Neural progenitor cell (in vitro differentiated cells): ENCODE data around the gene ZFP36. TPM values are rescaled to one million over a fixed set of nuclear protein-coding genes. Genes with fewer than 3 reads are reported as not detected.

Experiments used
- DNase-seq: peaks from one replicate; pipeline ENCODE4 v3.0.0-alpha.2; 2016; ENCODE audit warnings: low spot score
- H2AFZ ChIP-seq: fragments of 200-600 bp; sonication (generic); replicated peaks from 2 replicates; pipeline ENCODE4 v1.6.1; 2016; ENCODE audit warnings: antibody characterized with exemption
- H3F3A ChIP-seq: fragments of 200-600 bp; sonication (generic); 2 replicates; pipeline ENCODE4 v1.6.1; 2016; ENCODE audit warnings: antibody characterized with exemption, low read depth
- H3K27ac ChIP-seq: fragments of 200-600 bp; sonication (generic); 2 replicates; pipeline ENCODE4 v1.5.1; 2016; ENCODE audit warnings: mild to moderate bottlenecking
- H3K27me3 ChIP-seq: fragments of 200-600 bp; sonication (generic); 2 replicates; pipeline ENCODE4 v1.6.1; 2016; ENCODE audit warnings: mild to moderate bottlenecking, moderate library complexity
- H3K36me3 ChIP-seq: fragments of 200-600 bp; sonication (generic); 2 replicates; pipeline ENCODE4 v1.5.1; 2016
- H3K4me1 ChIP-seq: fragments of 200-600 bp; sonication (generic); 2 replicates; pipeline ENCODE4 v1.6.1; 2016; ENCODE audit warnings: mixed run types
- H3K4me2 ChIP-seq: fragments of 200-600 bp; sonication (generic); 2 replicates; pipeline ENCODE4 v1.6.1; 2016
- H3K4me3 ChIP-seq: fragments of 200-600 bp; sonication (generic); 2 replicates; pipeline ENCODE4 v1.5.1; 2016
- H3K79me2 ChIP-seq: fragments of 200-600 bp; sonication (generic); 2 replicates; pipeline ENCODE4 v1.6.1; 2016; ENCODE audit warnings: low read depth
- H3K9ac ChIP-seq: fragments of 200-600 bp; sonication (generic); 2 replicates; pipeline ENCODE4 v1.6.1; 2016
- H3K9me3 ChIP-seq: fragments of 200-600 bp; sonication (generic); 2 replicates; pipeline ENCODE4 v1.5.1; 2016; ENCODE audit warnings: low read depth
- H4K20me1 ChIP-seq: fragments of 200-600 bp; sonication (generic); 2 replicates; pipeline ENCODE4 v1.6.1; 2016; ENCODE audit warnings: low read depth
- H3K27ac Mint-ChIP-seq: 3 replicates; pipeline ENCODE4 v1.8.0; 2021; ENCODE audit warnings: mixed read lengths
- H3K27me3 Mint-ChIP-seq: 2 replicates; pipeline ENCODE4 v1.8.0; 2022; ENCODE audit warnings: low read depth, mild to moderate bottlenecking, inconsistent platforms, moderate library complexity, mixed read lengths; ENCODE audit not compliant: insufficient read depth
- H3K36me3 Mint-ChIP-seq: 3 replicates; pipeline ENCODE4 v1.8.0; 2021; ENCODE audit warnings: mixed read lengths
- H3K4me1 Mint-ChIP-seq: 3 replicates; pipeline ENCODE4 v1.8.0; 2021; ENCODE audit warnings: mixed read lengths
- H3K4me3 Mint-ChIP-seq: 3 replicates; pipeline ENCODE4 v1.8.0; 2021; ENCODE audit warnings: mild to moderate bottlenecking, moderate library complexity, mixed read lengths
- H3K9me3 Mint-ChIP-seq: 3 replicates; pipeline ENCODE4 v1.8.0; 2020; ENCODE audit warnings: mixed read lengths
- CTCF ChIP-seq: fragments of 200-600 bp; sonication (generic); IDR thresholded peaks from 2 replicates; pipeline ENCODE4 v1.5.1; 2017; ENCODE audit warnings: antibody characterized with exemption, mild to moderate bottlenecking
- EZH2 ChIP-seq: fragments of 200-600 bp; sonication (generic); IDR thresholded peaks from 2 replicates; pipeline ENCODE4 v1.6.1; 2017; ENCODE audit warnings: antibody characterized with exemption, mild to moderate bottlenecking, moderate library complexity
- EZH2phosphoT487 ChIP-seq: fragments of 200-600 bp; sonication (generic); IDR thresholded peaks from 2 replicates; pipeline ENCODE4 v1.6.1; 2017; ENCODE audit warnings: antibody characterized with exemption
- total RNA-seq: library from RNA; depleted of rRNA; stranded (reverse); fragments of >200 nt; gene quantifications from 2 replicates; pipeline ENCODE4 v1.2.3, GENCODE V29; 2015; ENCODE audit warnings: low replicate concordance

ZFP36 gene
- total RNA-seq, 1 donor from 2014 or later: not detected

- Histone ChIP-seq H3K9me3 (no peaks in the 10 kb centered on the region), H4K20me1 (peaks cover 14% of the 10 kb centered on the region), H3F3A (peaks cover 12% of the 10 kb centered on the region), H3K4me2 (no peak overlapping the region), H3K79me2 (no peaks in the 10 kb centered on the region), H3K4me1 (no peaks in the 10 kb centered on the region), H3K27ac (no peak overlapping the region), H3K9ac (no peak overlapping the region), H3K27me3 (no peaks in the 10 kb centered on the region), H3K4me3 (no peak overlapping the region), H2AFZ (no peak overlapping the region), H3K36me3 (no peaks in the 10 kb centered on the region)
- Mint-ChIP-seq H3K36me3 (peaks cover 37% of the 10 kb centered on the region), H3K4me3 (no peak overlapping the region), H3K27me3 (peaks cover 2% of the 10 kb centered on the region), H3K9me3 (no peaks in the 10 kb centered on the region), H3K27ac (no peak overlapping the region), H3K4me1 (no peaks in the 10 kb centered on the region)
- no peak for TF ChIP-seq EZH2phosphoT487
- TF ChIP-seq CTCF: no peak
- no peak for TF ChIP-seq EZH2
- no peak for DNase-seq
These were observed 23.4 kb upstream of the ZFP36 start for GRCh38 chr19:39382991-39383828.

DNA sequence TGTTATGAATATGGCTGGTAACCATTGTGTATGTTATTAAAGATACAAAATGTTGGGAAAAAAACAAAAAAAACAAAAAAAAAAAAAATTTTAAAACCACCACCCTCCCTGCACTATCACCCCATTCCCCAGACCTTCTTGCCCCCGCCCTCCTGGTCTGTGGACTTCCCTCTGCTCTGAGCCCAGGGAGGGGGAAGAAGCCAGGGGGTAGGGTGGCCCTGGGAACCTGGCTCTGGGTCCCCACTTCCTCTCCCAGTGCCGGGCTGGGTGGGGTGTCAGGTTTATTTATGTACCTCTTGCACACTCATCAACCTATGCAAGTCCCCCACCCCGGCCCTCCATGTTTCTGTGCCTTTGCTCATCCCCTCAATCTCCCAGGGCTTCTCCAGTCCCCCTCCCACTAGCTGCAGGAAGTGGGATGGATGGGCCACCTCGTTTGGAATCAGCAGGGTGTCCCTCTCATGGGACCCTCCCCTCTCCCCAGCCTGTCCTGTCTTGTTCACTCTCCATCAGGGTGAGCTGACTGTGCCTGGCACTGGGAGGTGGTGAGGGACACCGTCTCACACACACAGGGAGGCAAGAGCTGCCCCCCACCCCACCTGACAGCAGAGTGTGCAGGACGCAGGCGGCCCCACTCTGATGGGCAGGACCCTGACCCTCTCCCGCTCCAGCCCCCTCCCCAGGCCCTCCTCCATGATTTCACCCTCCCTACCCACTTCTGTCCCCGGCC, 21.6 kb upstream of the ZFP36 start:
- Histone ChIP-seq H3K36me3 (no peaks in the 10 kb centered on the region), H3K4me2 (no peak overlapping the region), H3K9me3 (no peaks in the 10 kb centered on the region), H3K27ac (no peak overlapping the region), H3F3A (peaks cover 21% of the 10 kb centered on the region), H3K79me2 (peaks cover 6% of the 10 kb centered on the region), H2AFZ (no peak overlapping the region), H3K27me3 (no peaks in the 10 kb centered on the region), H4K20me1 (peaks cover 19% of the 10 kb centered on the region), H3K9ac (no peak overlapping the region), H3K4me1 (no peaks in the 10 kb centered on the region), H3K4me3 (no peak overlapping the region)
- no peak for TF ChIP-seq EZH2
- TF ChIP-seq CTCF: no peak
- no peak for TF ChIP-seq EZH2phosphoT487
- Mint-ChIP-seq H3K36me3 (peaks cover 38% of the 10 kb centered on the region), H3K27ac (no peak overlapping the region), H3K4me3 (no peak overlapping the region), H3K9me3 (no peaks in the 10 kb centered on the region), H3K4me1 (peaks cover under 1% of the 10 kb centered on the region), H3K27me3 (peaks cover 2% of the 10 kb centered on the region)
- DNase-seq: no peak

DNA sequence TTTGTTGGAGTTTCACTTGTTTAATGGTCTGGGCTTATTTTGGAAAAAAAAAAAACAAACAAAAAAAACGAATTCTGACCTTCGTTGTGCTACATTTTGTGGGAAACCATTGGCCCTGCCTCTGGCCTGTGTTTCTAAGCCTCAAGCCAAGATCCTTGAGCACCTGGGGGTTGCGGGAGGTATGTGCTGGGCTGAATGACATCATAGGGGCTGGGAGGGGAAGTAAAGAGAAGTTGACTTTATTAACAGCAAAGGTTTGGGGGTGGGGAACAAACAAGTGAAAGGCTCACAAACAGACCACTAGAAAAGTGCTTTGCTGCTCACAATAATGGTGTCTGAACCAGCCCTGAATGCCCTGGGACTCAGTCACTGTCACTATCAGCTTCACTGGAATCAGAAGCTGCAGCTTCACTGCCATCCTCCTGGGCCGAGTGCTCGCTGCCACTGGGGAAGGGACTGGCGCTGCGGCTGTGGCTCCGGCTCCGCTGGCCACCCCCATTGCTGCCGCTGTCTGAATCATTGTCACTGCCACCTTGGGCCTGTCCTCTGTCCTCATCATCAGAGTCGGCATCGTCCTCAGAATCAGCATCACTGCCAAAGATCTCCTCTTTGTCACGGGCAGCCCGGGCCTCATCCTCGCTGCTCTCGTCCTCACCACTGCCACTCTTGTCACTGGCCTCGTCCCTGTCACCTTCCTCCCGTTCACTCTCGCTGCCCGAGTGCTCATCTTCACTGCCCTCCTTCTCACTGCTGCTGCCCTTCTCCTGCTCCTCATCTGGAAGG, 20.8 kb upstream of the ZFP36 start:
- TF ChIP-seq EZH2: no peak

More for the DNA sequence above, 20.8 kb upstream of the ZFP36 start:
- Mint-ChIP-seq H3K36me3 (peaks cover 35% of the 10 kb centered on the region), H3K27ac (peak overlapping the region; percentile 5), H3K9me3 (no peaks in the 10 kb centered on the region), H3K27me3 (peaks cover 5% of the 10 kb centered on the region), H3K4me3 (peak overlapping the region; percentile 69), H3K4me1 (peaks cover 5% of the 10 kb centered on the region)
- H2AFZ ChIP-seq: no peak overlapping the region
- no peaks in the 10 kb centered on the region for H3K27me3 ChIP-seq
- no peak overlapping the region for H3K9ac ChIP-seq
- H3K9me3 ChIP-seq: no peaks in the 10 kb centered on the region
- peaks cover 30% of the 10 kb centered on the region for H3F3A ChIP-seq
- H3K27ac ChIP-seq: no peak overlapping the region
- H3K36me3 ChIP-seq: no peaks in the 10 kb centered on the region
- no peak overlapping the region for H3K4me3 ChIP-seq
- no peak for DNase-seq
- no peak overlapping the region for H3K4me2 ChIP-seq
- H3K4me1 ChIP-seq: no peaks in the 10 kb centered on the region
- H4K20me1 ChIP-seq: peaks cover 17% of the 10 kb centered on the region
- H3K79me2 ChIP-seq: peaks cover 10% of the 10 kb centered on the region
